GM18907 (cell line): ENCODE results near the gene ETV3.
"Not testable (repeated sequence)": the region's sequence is repeated elsewhere in the genome, so short reads cannot be mapped to it uniquely, and the experiment has no call there.

ENCODE experiments used
- ATAC-seq: cut with Tn5 transposase; IDR thresholded peaks from one replicate; pipeline ENCODE4 v1.9.1; 2021; ENCODE audit warnings: mild to moderate bottlenecking, moderate library complexity; ENCODE audit not compliant: unreplicated experiment

Gene ETV3

DNA sequence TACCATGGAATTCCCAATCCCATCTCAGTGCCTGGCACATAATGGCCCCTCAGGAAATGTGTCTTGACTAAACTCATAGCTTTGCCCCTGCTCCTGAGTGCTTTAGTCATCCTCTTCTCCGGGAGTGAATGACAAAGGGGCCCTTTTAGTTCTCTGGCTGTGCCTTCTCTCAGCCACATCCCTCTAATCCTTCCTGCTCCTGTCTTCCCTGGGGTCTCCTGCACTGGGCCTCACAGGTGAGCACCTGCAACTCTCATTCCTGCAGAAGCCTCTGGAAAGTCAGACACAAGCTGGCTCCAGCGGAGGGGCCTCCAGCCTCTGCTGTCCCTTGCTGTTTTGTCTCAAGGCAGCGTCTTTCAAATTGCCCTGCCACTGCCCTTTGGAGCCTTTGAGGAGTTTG lies 24.6 kb downstream of the ETV3 start:
- ATAC-seq, result no peak

DNA sequence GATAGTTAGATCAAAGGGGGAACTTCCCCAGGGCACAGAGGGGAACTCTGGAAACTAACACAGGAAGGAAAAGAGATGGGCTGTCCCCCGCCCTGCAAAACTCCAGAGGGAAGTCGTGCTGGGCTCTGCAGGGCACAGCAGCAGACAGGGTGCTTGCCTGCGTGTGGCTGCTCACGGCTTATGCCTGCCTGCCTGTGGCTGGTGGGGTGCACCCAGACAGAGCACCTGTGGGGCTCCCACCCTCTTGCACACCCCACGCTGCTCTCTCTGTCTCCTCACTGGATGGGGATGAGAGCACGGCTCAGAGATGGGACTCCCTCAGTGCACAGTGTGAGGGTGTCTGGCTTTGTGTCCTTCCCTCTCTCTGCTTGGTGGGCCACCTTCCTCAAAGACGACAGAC lies 25.1 kb downstream of the ETV3 start:
- no peak for ATAC-seq

DNA sequence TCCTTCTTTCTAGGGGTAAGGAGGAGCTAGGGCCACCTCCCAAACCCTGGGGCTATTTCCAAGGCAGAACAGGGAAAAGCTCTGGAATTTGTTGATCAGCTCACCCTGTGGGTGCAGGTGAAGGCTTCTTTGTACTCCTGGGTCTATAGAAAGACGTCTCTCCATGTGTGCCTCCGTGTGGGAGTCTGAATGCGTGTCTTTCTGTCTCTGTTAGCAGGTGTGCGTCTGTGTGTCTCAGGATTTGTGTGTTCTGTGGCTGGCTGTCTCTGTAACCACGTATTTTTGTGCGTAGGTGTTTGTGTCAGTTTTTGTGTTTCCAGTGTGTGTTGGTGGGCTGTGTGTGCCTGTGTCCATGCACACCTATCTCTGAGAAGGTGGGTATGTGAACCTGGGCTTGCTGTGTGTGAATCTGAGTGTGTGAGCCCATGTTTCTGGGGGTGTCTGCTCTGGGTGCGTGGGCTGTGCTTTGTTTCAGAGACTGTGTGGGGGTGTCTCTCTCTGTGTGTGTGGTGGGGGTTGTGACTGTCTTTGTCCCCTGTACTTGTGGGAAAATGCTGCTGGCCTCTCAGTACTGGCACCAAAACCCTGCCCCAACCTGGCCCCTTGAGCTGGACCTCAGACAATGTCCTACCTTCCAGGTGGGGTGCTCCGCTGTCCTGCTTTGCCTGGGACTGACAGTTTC lies 25.9 kb downstream of the ETV3 start:
- ATAC-seq, result no peak

DNA sequence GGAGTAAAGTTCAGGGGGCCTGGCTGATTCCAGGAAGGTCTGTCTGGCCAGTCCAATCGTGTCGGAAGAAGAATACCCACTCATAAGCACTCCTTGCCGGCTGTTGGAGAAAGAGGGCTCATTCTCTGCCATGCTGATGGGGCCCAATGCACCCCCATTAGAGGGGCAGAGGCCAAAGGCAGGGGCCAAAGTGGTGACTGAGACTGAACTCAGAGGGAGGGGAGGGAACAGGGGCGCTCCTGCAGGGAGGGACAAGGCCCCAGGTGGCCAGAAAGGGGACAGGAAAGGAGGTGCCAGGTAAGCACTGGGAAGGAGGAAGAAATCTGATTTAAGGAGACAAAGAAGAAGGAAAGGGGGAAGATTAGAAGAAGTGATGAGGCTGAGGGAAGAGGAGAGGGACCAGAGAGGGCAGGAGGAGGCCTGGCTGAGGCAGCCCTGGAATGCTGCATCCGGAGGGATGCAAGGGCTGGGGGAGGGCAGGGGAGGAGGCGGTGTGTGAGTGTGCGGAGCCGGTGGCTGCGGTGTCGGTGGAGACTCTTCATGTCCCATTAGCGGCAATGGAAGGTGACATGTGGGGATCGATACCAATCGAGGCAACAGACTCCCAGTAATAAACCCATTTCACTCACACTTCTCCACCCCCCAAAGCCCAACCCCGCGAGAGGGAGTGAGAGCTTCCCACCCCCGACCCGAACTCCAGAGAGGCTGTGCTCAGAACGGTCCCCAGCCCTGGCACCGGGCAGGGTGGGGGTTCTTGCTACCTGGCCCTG lies 26.6 kb downstream of the ETV3 start:
- no peak for ATAC-seq

DNA sequence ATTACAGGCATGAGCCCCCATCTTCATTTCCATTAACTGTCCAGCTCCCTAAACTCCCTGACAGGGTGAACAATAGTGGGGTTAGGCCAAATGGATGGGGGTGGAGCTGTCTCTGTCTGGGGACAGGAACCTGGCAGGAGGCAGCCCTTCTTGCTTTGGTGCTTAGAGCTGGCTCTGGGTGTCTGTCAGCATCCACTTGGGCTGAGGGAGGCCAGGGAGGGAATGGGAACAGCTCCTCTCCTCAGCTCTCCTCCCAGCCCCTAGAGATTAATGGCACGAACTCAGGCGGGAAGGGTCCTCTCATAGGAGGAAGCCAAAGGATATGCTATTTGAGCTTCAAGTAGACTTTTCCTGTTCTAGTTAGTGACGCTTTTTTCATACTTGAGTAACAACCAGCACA lies 27.5 kb downstream of the ETV3 start:
- no peak for ATAC-seq

GRCh38 chr1:157110003-157110402 lies 28.2 kb downstream of the ETV3 start:
- no peak for ATAC-seq

DNA sequence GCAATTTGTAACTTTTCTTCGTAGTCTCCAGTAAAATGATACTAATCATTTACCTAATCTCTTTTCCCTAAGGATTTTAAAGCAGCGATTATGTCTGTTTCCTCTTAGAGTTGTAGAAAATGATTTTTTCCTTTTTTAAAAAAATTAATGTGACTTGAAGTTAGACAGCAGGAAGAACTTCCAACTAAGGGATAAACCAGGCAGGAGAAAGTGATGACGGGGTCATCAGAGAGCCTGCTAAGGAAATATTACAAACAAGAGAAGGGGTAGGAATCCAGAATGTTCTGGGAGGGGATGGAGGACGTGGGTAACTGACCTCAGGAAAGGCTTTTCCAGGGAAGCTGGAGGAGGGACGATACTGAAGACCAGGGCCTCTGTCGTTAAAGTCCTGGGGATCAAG lies 29.7 kb downstream of the ETV3 start:
- ATAC-seq, result no peak

DNA sequence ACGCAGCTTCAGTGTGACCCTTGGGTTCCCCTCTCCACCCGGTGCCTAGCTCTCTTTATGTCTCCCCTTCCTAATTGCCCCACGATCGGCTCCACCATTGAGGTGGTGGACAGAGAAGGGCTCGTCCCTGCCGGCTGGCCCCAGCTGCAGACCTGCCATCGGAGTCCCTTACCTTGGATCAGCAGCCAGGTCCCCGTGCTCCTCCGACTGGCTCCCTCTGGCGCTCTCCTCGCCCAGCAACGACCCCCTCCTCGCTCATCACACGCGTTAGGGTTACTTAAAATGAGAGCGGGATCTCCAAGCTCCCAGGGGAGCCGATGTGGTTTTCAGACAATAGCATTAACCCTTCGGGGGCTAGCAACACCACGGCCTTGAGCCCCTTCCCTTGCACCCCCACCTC lies 30.5 kb downstream of the ETV3 start:
- ATAC-seq, result no peak

- no peak for ATAC-seq
These were observed 31.4 kb downstream of the ETV3 start for GRCh38 chr1:157106813-157107189.

GRCh38 chr1:157105988-157106812 lies 32.0 kb downstream of the ETV3 start:
- peak; percentile 83 for ATAC-seq

- no peak for ATAC-seq
These were observed 32.8 kb downstream of the ETV3 start for GRCh38 chr1:157105298-157105987.

GRCh38 chr1:157104598-157105293 lies 33.4 kb downstream of the ETV3 start:
- ATAC-seq, result no peak

- ATAC-seq, result no peak
These were observed 34.9 kb downstream of the ETV3 start for GRCh38 chr1:157103268-157103667.

GRCh38 chr1:157101149-157101548 lies 37.0 kb downstream of the ETV3 start:
- no peak for ATAC-seq

GRCh38 chr1:157099633-157100009 lies 38.6 kb downstream of the ETV3 start, which contains the start of gene ETV3L:
ETV3L (minus strand) TSS chr1:157099808; CDS start chr1:157099523, 285 bp downstream.
- no peak for ATAC-seq

DNA sequence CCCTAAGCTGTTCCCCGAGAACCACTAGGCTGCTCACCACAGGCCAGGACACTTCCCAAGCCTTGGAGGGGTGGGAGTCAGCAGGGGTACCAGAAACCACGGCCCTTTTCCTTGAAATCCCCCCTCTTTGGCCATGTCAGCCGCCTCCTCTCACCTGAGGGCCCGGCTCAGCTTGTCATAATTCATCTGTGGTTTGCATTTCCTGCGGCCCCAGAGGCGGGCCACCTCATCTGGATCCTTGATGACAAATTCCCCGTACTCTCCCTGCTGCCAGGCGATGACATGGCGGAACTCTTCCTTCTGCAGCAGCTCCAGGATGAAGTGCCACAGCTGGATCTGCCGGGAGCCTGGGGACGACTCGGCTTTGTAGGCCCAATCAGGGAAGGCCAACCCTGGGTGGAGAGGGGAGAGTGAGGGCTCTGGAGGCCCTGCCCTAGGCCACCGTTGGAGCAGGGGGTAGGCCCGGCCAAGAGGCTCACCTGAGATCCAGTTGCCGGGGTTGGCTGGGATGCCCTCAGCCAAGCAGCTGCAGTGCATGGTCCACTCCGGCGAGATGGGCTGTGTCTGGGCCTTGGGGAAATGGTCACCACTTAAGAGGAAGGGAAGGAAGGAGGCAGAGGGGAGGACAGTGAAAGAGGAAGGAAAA lies 39.1 kb downstream of the ETV3 start:
- ATAC-seq, result not testable (repeated sequence)

DNA sequence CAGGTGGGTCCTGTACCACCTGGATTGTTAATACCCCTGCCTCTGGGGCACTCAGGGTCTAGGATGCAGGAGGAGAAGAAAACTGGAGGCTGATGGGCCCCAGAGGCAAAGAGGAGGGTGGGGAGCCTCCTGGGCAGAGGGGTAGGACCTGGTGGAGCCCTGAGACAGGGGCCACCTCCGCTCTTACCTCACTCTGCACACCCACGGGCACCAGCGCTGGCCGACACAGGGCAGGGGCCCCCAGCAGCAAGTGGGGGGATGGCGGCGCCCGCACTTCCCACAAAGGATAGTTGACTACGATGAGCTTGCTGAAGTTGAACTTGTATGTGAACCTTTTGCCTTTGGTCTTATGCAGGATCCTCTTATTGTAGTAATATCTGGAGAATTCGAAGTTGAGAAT lies 39.7 kb downstream of the ETV3 start:
- no peak for ATAC-seq

GRCh38 chr1:157097692-157098091 lies 40.5 kb downstream of the ETV3 start:
- no peak for ATAC-seq

DNA sequence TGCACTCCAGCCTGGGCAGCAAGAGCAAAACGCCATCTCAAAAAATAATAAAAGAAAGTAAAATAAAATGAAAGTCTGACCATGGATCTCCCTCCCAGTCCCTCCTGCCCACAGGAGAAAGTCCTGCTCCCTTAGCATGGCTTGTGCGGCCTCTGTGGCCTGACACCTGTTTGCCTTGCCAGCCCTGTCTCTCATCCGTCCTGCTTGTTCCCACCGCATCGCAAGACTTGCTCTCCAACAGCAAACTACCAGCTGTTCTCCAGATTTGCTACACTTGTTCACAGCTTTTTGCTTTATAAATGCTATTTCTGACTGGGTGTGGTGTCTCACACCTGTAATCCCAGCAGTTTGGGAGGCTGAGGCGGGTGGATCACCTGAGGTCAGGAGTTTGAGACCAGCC lies 41.3 kb downstream of the ETV3 start:
- ATAC-seq, result no peak

GRCh38 chr1:157095551-157095950 lies 42.6 kb downstream of the ETV3 start:
- ATAC-seq, result no peak
